H1 (cell line): ENCODE data around the gene HS1BP3. TPM values are rescaled to one million over a fixed set of nuclear protein-coding genes. Genes with fewer than 3 reads are reported as not detected.

Experiments used
- CTCF ChIA-PET: fragments of 300-600 bp; sonication (Branson Sonifier 250); formaldehyde crosslinking; loops from one replicate; lab custom pipeline; 2021; ENCODE audit not compliant: partially characterized antibody; lab: Charles Lee
- POLR2A ChIA-PET: fragments of 300-600 bp; sonication (Branson Sonifier 250); formaldehyde crosslinking; loops from one replicate; lab custom pipeline; 2021; ENCODE audit warnings: inconsistent platforms; ENCODE audit not compliant: partially characterized antibody; lab: Charles Lee
- DNase-seq, 2 experiments: peaks; one replicate each; pipeline versions ENCODE4 v3.0.0 to v3.0.0-alpha.2; 2010 to 2022; ENCODE audit warnings: low spot score in 2 of 2, low read depth in 1 of 2, mixed read lengths in 1 of 2
- FAIRE-seq: peaks from 2 replicates; lab custom pipeline; 2011; peaks lifted over from hg19 to GRCh38; lab: Jason Lieb, UNC
- H2AFZ ChIP-seq: 2 replicates; pipeline ENCODE4 v1.8.1; 2012; ENCODE audit warnings: low read length, inconsistent platforms
- H2AK5ac ChIP-seq: 2 replicates; pipeline ENCODE4 v1.6.1; 2013; ENCODE audit warnings: low read depth, low read length
- H2BK120ac ChIP-seq: replicated peaks from 2 replicates; pipeline ENCODE3; 2013; ENCODE audit warnings: low read depth, low read length, inconsistent platforms
- H2BK12ac ChIP-seq: 2 replicates; pipeline ENCODE4 v1.6.1; 2013; ENCODE audit warnings: low read depth, low read length
- H2BK15ac ChIP-seq: 2 replicates; pipeline ENCODE4 v1.6.1; 2013; ENCODE audit warnings: low read length
- H2BK20ac ChIP-seq: 2 replicates; pipeline ENCODE4 v1.6.1; 2013; ENCODE audit warnings: low read length
- H2BK5ac ChIP-seq: 2 replicates; pipeline ENCODE4 v1.6.1; 2013; ENCODE audit warnings: low read depth, low read length
- H3K14ac ChIP-seq: 2 replicates; pipeline ENCODE4 v1.6.1; 2013; ENCODE audit warnings: inconsistent platforms; ENCODE audit not compliant: insufficient read length
- H3K18ac ChIP-seq: 2 replicates; pipeline ENCODE4 v1.6.1; 2013; ENCODE audit warnings: low read length; ENCODE audit errors: extremely low read depth
- H3K23ac ChIP-seq: 2 replicates; pipeline ENCODE4 v1.6.1; 2013; ENCODE audit warnings: inconsistent platforms; ENCODE audit not compliant: insufficient read length
- H3K23me2 ChIP-seq: 2 replicates; pipeline ENCODE4 v1.6.1; 2013; ENCODE audit warnings: low read depth, low read length
- H3K27ac ChIP-seq: 2 replicates; pipeline ENCODE4 v1.6.1; 2011; ENCODE audit warnings: low read depth, low read length, inconsistent platforms
- H3K27me3 ChIP-seq, 4 experiments: replicated peaks in 1 of 4; 1 replicate in 1 of 4; 2 replicates in 3 of 4; pipeline versions ENCODE4 v1.6.1 to v1.8.1; 2011 to 2013; ENCODE audit warnings: low read length in 3 of 4, mild to moderate bottlenecking in 3 of 4, inconsistent platforms in 2 of 4, mixed read lengths in 2 of 4, moderate library complexity in 1 of 4; ENCODE audit not compliant: control insufficient read depth in 3 of 4, insufficient read depth in 3 of 4; ENCODE audit errors: extremely low read depth in 1 of 4
- H3K36me3 ChIP-seq, 4 experiments: 2 replicates each; pipeline versions ENCODE4 v1.6.1 to v1.8.1; 2011 to 2013; ENCODE audit warnings: mild to moderate bottlenecking in 4 of 4, low read length in 3 of 4, moderate library complexity in 2 of 4, control low read depth in 1 of 4, inconsistent platforms in 1 of 4; ENCODE audit not compliant: insufficient read depth in 4 of 4, control insufficient read depth in 2 of 4
- H3K4ac ChIP-seq: replicated peaks from 2 replicates; pipeline ENCODE3; 2013; ENCODE audit warnings: low read length, low read depth, mixed read lengths, inconsistent platforms; ENCODE audit not compliant: insufficient read length
- H3K4me1 ChIP-seq, 4 experiments: replicated peaks in 1 of 4; 1 replicate in 1 of 4; 2 replicates in 3 of 4; pipeline versions ENCODE4 v1.6.1 to v1.8.1; 2011 to 2013; ENCODE audit warnings: low read length in 3 of 4, inconsistent platforms in 2 of 4, mixed read lengths in 1 of 4; ENCODE audit not compliant: insufficient read depth in 4 of 4, control insufficient read depth in 3 of 4
- H3K4me2 ChIP-seq, 2 experiments: 2 replicates each; pipeline versions ENCODE4 v1.6.1 to v1.8.1; 2011 to 2013; ENCODE audit warnings: low read depth in 2 of 2, low read length in 2 of 2, control low read depth in 1 of 2, inconsistent platforms in 1 of 2, mild to moderate bottlenecking in 1 of 2; ENCODE audit not compliant: insufficient read depth in 1 of 2
- H3K4me3 ChIP-seq, 4 experiments: fragments of 200-600, 300-600 bp in 1 of 4; sonication (generic), shearing (Covaris generic), sonication (Bioruptor Twin) in 1 of 4; 2 replicates each; pipeline versions ENCODE4 v1.5.1 to v1.8.1; 2011 to 2016; ENCODE audit warnings: low read length in 4 of 4, low read depth in 3 of 4, control low read depth in 2 of 4, inconsistent platforms in 2 of 4, mild to moderate bottlenecking in 2 of 4, mixed read lengths in 1 of 4, moderate library complexity in 1 of 4; ENCODE audit not compliant: insufficient read depth in 2 of 4; ENCODE audit errors: extremely low read depth in 1 of 4
- H3K56ac ChIP-seq: replicated peaks from 2 replicates; pipeline ENCODE3; 2013; ENCODE audit warnings: low read depth, mild to moderate bottlenecking, mixed read lengths, low read length, inconsistent platforms; ENCODE audit not compliant: insufficient read length
- H3K79me1 ChIP-seq: 2 replicates; pipeline ENCODE4 v1.6.1; 2013; ENCODE audit warnings: low read depth, low read length, control low read depth
- H3K79me2 ChIP-seq, 2 experiments: 2 replicates each; pipeline versions ENCODE4 v1.6.1 to v1.8.1; 2012 to 2013; ENCODE audit warnings: low read length in 2 of 2, mild to moderate bottlenecking in 2 of 2, inconsistent platforms in 1 of 2; ENCODE audit not compliant: insufficient read depth in 2 of 2, control insufficient read depth in 1 of 2
- H3K9ac ChIP-seq, 4 experiments: replicated peaks in 1 of 4; 1 replicate in 1 of 4; 2 replicates in 3 of 4; pipeline versions ENCODE4 v1.6.1 to v1.8.1; 2011 to 2013; ENCODE audit warnings: low read depth in 3 of 4, low read length in 3 of 4, control low read depth in 2 of 4, mild to moderate bottlenecking in 2 of 4, moderate library complexity in 2 of 4, inconsistent platforms in 1 of 4; ENCODE audit errors: extremely low read depth in 1 of 4
- H3K9me3 ChIP-seq, 2 experiments: 2 replicates each; pipeline versions ENCODE4 v1.6.1 to v1.8.1; 2012 to 2013; ENCODE audit warnings: mild to moderate bottlenecking in 2 of 2, moderate library complexity in 2 of 2, control low read depth in 1 of 2, inconsistent platforms in 1 of 2, low read depth in 1 of 2, low read length in 1 of 2, mixed read lengths in 1 of 2; ENCODE audit not compliant: insufficient read depth in 2 of 2
- H4K20me1 ChIP-seq, 2 experiments: replicated peaks in 1 of 2; 2 replicates each; pipeline versions ENCODE3 to v1.8.1; 2011 to 2013; ENCODE audit warnings: inconsistent platforms in 2 of 2, low read length in 2 of 2, mild to moderate bottlenecking in 1 of 2; ENCODE audit not compliant: insufficient read depth in 2 of 2, control insufficient read depth in 1 of 2
- H4K5ac ChIP-seq: 2 replicates; pipeline ENCODE4 v1.6.1; 2013; ENCODE audit warnings: low read length, low read depth, mixed read lengths, inconsistent platforms; ENCODE audit not compliant: insufficient read length
- H4K8ac ChIP-seq: 2 replicates; pipeline ENCODE4 v1.8.0; 2013; ENCODE audit warnings: mild to moderate bottlenecking, moderate library complexity, low read length, inconsistent platforms; ENCODE audit not compliant: insufficient read depth; ENCODE audit errors: extremely low read depth
- H4K91ac ChIP-seq: replicated peaks from 2 replicates; pipeline ENCODE3; 2013; ENCODE audit warnings: low read length, mixed read lengths, inconsistent platforms; ENCODE audit not compliant: insufficient read length
- ASH2L ChIP-seq: fragments of 200-600, 300-600 bp; sonication (generic); IDR thresholded peaks from one replicate; pipeline ENCODE4 v1.7.1; 2017; ENCODE audit warnings: low read length
- WGBS, 2 experiments: shearing (Covaris generic) in 1 of 2; methylation state at CpG; one replicate each; pipeline versions ENCODE4 v1.1.6 to v1.1.7; 2013 to 2015; ENCODE audit warnings: low lambda C conversion rate in 2 of 2, mixed read lengths in 2 of 2, inconsistent platforms in 1 of 2, low coverage in 1 of 2, missing lambda C conversion rate in 1 of 2; ENCODE audit not compliant: insufficient replicate concordance in 2 of 2, insufficient coverage in 1 of 2, insufficient read length in 1 of 2; ENCODE audit errors: extremely low coverage in 1 of 2, missing lambda C conversion rate in 1 of 2; 5-methylcytosine and 5-hydroxymethylcytosine counted together
- polyA plus RNA-seq, 7 experiments: library from polyadenylated mRNA; depleted of rRNA in 3 of 7; stranded (reverse) in 5 of 7; unstranded in 2 of 7; fragments of >200 nt in 5 of 7; fragments of 200-250 nt in 2 of 7; gene quantifications; 1 replicate in 5 of 7; 2 replicates in 1 of 7; 4 replicates in 1 of 7; pipeline versions ENCODE4 v1.2.1 to v1.2.3, GENCODE V29; 2011 to 2013; ENCODE audit warnings: missing spikeins in 2 of 7, mixed read lengths in 2 of 7
- total RNA-seq: library from RNA; stranded (reverse); fragmentation: NEBNext Ultra II Directional; extraction: Animal tissue kit (Norgen Biotek cat#: 25700); gene quantifications from 2 replicates; pipeline ENCODE4 v1.2.1, GENCODE V29; 2021

The HS1BP3 gene
- total and polyA plus RNA-seq, 2 of the 8 experiments (the other 6 are each of a cell fraction or from before 2014, with no cell fraction given): 11.1 to 11.3 TPM

DNA sequence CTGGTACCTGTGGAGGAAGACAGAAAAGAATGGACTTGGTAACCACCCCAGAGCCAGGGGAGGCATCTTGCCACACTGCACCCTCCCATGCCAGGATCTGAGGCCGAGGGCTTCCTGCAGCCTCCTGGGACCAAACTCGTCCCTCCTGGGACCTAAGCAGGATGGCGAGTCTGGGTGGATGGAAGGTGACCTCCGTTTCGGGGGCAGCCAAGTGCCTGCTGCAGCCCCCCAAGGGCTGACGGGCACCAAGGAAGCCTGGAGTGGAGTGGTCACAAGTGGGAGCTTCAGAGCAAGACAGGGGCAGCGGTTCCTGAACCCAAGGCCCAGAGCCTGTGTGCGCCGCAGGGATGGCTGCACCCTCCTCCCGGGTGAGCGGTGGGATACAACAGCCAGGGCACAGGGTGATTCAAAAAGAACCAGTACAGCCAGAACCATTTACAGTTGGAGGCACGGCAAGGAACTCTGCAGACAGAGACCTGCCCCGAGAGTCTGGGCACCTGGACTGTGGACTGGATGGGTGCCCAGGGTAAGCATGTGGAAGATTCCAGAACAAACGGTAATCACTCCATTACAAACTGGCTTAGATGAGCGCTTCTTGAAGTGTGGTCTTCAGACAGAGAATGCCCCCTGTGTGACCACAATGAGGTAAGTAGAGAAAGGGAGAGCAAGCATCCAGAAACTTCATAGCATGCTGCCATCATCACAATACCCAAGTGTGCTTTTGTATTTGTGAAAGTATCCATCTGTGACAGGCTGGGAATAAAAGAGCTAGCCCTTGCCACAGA, 12.1 kb downstream of the HS1BP3 start:
- 86% methylated on average over 15 of the region's 15 CpGs; no CpG with 5 or more reads in 1 of the 2 experiments for WGBS, 2 experiments
- H3K23ac ChIP-seq: no peak overlapping the region
- no peak overlapping the region for H3K27ac ChIP-seq
- H3K18ac ChIP-seq: no peak overlapping the region
- H3K4me1 ChIP-seq: peaks cover 0 to 1% (median under 1%) of the 10 kb centered on the region in 4 experiments; a peak in 1 of 7 replicates
- no peaks in the 10 kb centered on the region for H3K23me2 ChIP-seq
- no peak overlapping the region for H2BK120ac ChIP-seq
- H3K56ac ChIP-seq: no peak overlapping the region
- no peak overlapping the region for H4K91ac ChIP-seq
- no peak overlapping the region for H2BK12ac ChIP-seq
- H2BK5ac ChIP-seq: no peak overlapping the region
- H3K4me3 ChIP-seq: no peak overlapping the region
- H3K9me3 ChIP-seq: no peaks in the 10 kb centered on the region
- DNase-seq (no peak), FAIRE-seq (no peak)
- no peak overlapping the region for H2BK15ac ChIP-seq
- no peak overlapping the region for H4K5ac ChIP-seq
- POLR2A ChIA-PET: interaction anchor here (1.8 kb wide), 1 partner anchor 191 kb away, joined by 10 read pairs; the partner anchor contains the start of gene RHOB
- H3K4me2 ChIP-seq: no peak overlapping the region
- H3K4ac ChIP-seq: no peak overlapping the region
- peaks cover 0 to 3% of the 10 kb centered on the region in 2 experiments for H4K20me1 ChIP-seq
- H2AK5ac ChIP-seq: no peak overlapping the region
- no peak overlapping the region for H3K14ac ChIP-seq
- CTCF ChIA-PET: interaction anchor here (0.7 to 17.7 kb wide), 12 partner anchors 10 to 259 kb away, joined by 3 to 367 read pairs (median 8); partner anchors contain the start of gene RHOB
- no peaks in the 10 kb centered on the region for H3K27me3 ChIP-seq
- no peak for TF ChIP-seq ASH2L
- no peaks in the 10 kb centered on the region for H3K79me2 ChIP-seq
- no peak overlapping the region for H2AFZ ChIP-seq
- H4K8ac ChIP-seq: no peak overlapping the region
- no peaks in the 10 kb centered on the region for H3K36me3 ChIP-seq
- H3K9ac ChIP-seq: no peak overlapping the region; a peak in 1 of 7 replicates
- H3K79me1 ChIP-seq: no peaks in the 10 kb centered on the region; the same call in 1 of the 2 replicates
- H2BK20ac ChIP-seq: no peak overlapping the region
